ENCODE results near the gene MTREX. TPM values are rescaled to one million over a fixed set of nuclear protein-coding genes. Genes with fewer than 3 reads are reported as not detected.

The MTREX gene
- total RNA-seq = 51.0 and 61.2 TPM in 2 replicates

GRCh38 chr5:55307383-55308253 lies at the start of gene MTREX, which contains the start of gene DHX29:
Gene MTREX (plus strand): TSS chr5:55307989. CDS start chr5:55308014, 25 bp downstream.
Gene DHX29 (minus strand): TSS chr5:55307694. CDS start chr5:55307573, 121 bp downstream.

Other genes starting within 250 kb of the MTREX start
- gene GZMA, start 205.3 kb upstream of the MTREX start, total RNA-seq = not detected in 2 replicates
- 108 and 132 TPM in 2 replicates for gene GPX8, start 147.8 kb upstream of the MTREX start, total RNA-seq
- not detected in 2 replicates for gene CDC20B, start 134.8 kb upstream of the MTREX start, total RNA-seq
- gene MCIDAS, start 80.7 kb upstream of the MTREX start, total RNA-seq = not detected in 2 replicates
- 0.10 and 0.25 TPM in 2 replicates for gene CCNO, start 74.4 kb upstream of the MTREX start, total RNA-seq
- gene DHX29, start 295 bp upstream of the MTREX start, total RNA-seq = 23.1 and 26.9 TPM in 2 replicates
- 158 and 187 TPM in 2 replicates for gene PLPP1, start 227.0 kb downstream of the MTREX start, total RNA-seq

Measured in cardiac ventricle fibroblast (primary cell).